HL-60 (cell line): ENCODE data around the gene ROGDI.

Experiments used
- CTCF ChIP-seq: IDR thresholded peaks from one replicate; pipeline ENCODE4 v1.5.1; 2011; ENCODE audit warnings: low read length, control low read depth, inconsistent platforms; ENCODE audit not compliant: insufficient read depth
- POLR2AphosphoS5 ChIP-seq: IDR thresholded peaks from 2 replicates; pipeline ENCODE4 v1.6.1; 2012; ENCODE audit warnings: low read depth
- REST ChIP-seq: IDR thresholded peaks from 2 replicates; pipeline ENCODE4 v1.6.1; 2012; ENCODE audit warnings: low read depth; ENCODE audit not compliant: insufficient replicate concordance
- SPI1 ChIP-seq: IDR thresholded peaks from 2 replicates; pipeline ENCODE4 v1.6.1; 2012; ENCODE audit warnings: low read depth, mild to moderate bottlenecking, borderline replicate concordance

- TF ChIP-seq CTCF (no peak), POLR2AphosphoS5 (no peak), SPI1 (no peak), REST (no peak)
Observed at GRCh38 chr16:4772351-4772750, 30.1 kb downstream of the ROGDI start.
